ENCODE results near the gene SLC26A2. TPM values are rescaled to one million over a fixed set of nuclear protein-coding genes. Genes with fewer than 3 reads are reported as not detected.

The SLC26A2 gene
- total RNA-seq, 1 donor, result 21.6 TPM

GRCh38 chr5:150013931-150014330 lies 53.4 kb downstream of the SLC26A2 start:
- no peak overlapping the region for H3K4me3 ChIP-seq (ENCODE audit: low read depth, low read length)
- no peak for DNase-seq (ENCODE audit: low read depth)
- no peak for TF ChIP-seq CTCF (IDR thresholded peaks at IDR 0.05; ENCODE audit: insufficient read depth, low read depth, low read length)

GRCh38 chr5:150014456-150014855 lies 53.9 kb downstream of the SLC26A2 start:
- no peak for TF ChIP-seq CTCF (IDR thresholded peaks at IDR 0.05; ENCODE audit: insufficient read depth, low read depth, low read length)
- no peak overlapping the region for H3K4me3 ChIP-seq (ENCODE audit: low read depth, low read length)
- DNase-seq (ENCODE audit: low read depth), result no peak

- no peak for TF ChIP-seq CTCF (IDR thresholded peaks at IDR 0.05; ENCODE audit: insufficient read depth, low read depth, low read length)
- no peak overlapping the region for H3K4me3 ChIP-seq (ENCODE audit: low read depth, low read length)
- DNase-seq (ENCODE audit: low read depth), result no peak
Observed at GRCh38 chr5:150015415-150015814, 54.9 kb downstream of the SLC26A2 start.

- no peak for TF ChIP-seq CTCF (IDR thresholded peaks at IDR 0.05; ENCODE audit: insufficient read depth, low read depth, low read length)
- no peak for DNase-seq (ENCODE audit: low read depth)
- H3K4me3 ChIP-seq (ENCODE audit: low read depth, low read length), result no peak overlapping the region
Observed at GRCh38 chr5:150016537-150016936, 56.0 kb downstream of the SLC26A2 start.

GRCh38 chr5:150017226-150018005 lies 56.9 kb downstream of the SLC26A2 start:
- DNase-seq (ENCODE audit: low read depth), result peak; percentile 62
- H3K4me3 ChIP-seq (ENCODE audit: low read depth, low read length), result no peak overlapping the region
- no peak for TF ChIP-seq CTCF (IDR thresholded peaks at IDR 0.05; ENCODE audit: insufficient read depth, low read depth, low read length)

- no peak for DNase-seq (ENCODE audit: low read depth)
- H3K4me3 ChIP-seq (ENCODE audit: low read depth, low read length), result no peak overlapping the region
- no peak for TF ChIP-seq CTCF (IDR thresholded peaks at IDR 0.05; ENCODE audit: insufficient read depth, low read depth, low read length)
Observed at GRCh38 chr5:150020249-150020648, 59.7 kb downstream of the SLC26A2 start.

Data from fibroblast of villous mesenchyme (primary cell).